Breast epithelium (tissue), 3 donors: ENCODE measurements around the gene GSTCD.
"Not testable (repeated sequence)": the region's sequence is repeated elsewhere in the genome, so short reads cannot be mapped to it uniquely, and the experiment has no call there.

ENCODE experiments used
- CTCF ChIP-seq, 3 donors: fragments of 450-650 bp; IDR thresholded peaks; one replicate each; pipeline ENCODE4 v1.5.1; 2016 to 2017; ENCODE audit warnings: antibody characterized with exemption in 3 of 3, mild to moderate bottlenecking in 3 of 3, moderate library complexity in 3 of 3
- POLR2A ChIP-seq: fragments of 450-650 bp; IDR thresholded peaks from one replicate; pipeline ENCODE4 v1.6.1; 2016; ENCODE audit warnings: antibody characterized with exemption, mild to moderate bottlenecking, moderate library complexity

GRCh38 chr4:105695832-105696231, 12.8 kb upstream of the GSTCD start:
- TF ChIP-seq CTCF (IDR thresholded peaks at IDR 0.05); POLR2A: not testable (repeated sequence)
